GM04503 (cell line): ENCODE measurements around the gene EXOC6.

Experiments used
- DNase-seq: peaks from one replicate; pipeline ENCODE4 v3.0.0-alpha.2; 2012; ENCODE audit warnings: low read depth

Gene EXOC6

GRCh38 chr10:93028883-93029282 lies 180.6 kb downstream of the EXOC6 start:
- no peak for DNase-seq

- peak; percentile 65 for DNase-seq
These were observed 182.1 kb downstream of the EXOC6 start for GRCh38 chr10:93030409-93030808.

- DNase-seq = no peak
These were observed 183.9 kb downstream of the EXOC6 start for GRCh38 chr10:93032105-93032808.

- DNase-seq = no peak
These were observed 184.5 kb downstream of the EXOC6 start for GRCh38 chr10:93032809-93033137.

DNA sequence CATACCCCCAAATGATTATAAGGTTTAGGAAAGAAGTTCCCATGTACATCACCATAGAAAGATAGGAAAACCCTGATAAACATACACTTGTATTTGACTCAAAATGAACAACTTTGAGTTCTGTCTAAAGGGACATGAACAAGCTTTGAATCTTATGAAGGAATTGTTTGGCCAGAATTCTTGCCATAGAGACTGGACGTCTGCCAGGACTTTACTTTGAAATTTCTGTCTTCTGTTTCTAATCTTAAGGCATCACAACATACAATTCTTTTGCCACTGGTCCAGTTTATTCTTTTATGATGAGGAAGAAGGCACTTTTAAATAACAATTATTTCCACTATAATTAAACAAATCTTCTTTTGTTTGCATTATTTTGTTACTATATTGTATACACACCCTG lies 186.1 kb downstream of the EXOC6 start:
- no peak for DNase-seq

- DNase-seq = no peak
These were observed 190.8 kb downstream of the EXOC6 start for GRCh38 chr10:93039110-93039509.

DNA sequence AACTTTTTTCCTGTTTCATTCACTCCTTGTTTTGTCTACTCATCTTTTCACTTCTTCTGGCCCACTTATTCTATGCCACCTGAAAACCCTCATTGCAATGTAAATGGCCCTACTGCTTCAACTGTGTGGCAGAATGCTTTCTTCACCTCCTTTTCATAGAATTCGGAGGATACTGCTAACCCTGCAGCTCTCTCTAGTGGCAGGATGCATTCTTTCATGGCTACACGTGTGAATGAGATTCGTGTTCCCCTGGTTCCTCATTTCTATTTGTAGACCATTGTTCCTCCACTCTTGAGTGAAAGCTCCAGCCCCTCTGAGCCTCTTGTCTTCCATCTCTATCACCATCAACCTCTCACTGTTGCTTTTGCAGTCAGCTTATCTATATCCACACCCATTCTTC lies 191.4 kb downstream of the EXOC6 start:
- no peak for DNase-seq

DNA sequence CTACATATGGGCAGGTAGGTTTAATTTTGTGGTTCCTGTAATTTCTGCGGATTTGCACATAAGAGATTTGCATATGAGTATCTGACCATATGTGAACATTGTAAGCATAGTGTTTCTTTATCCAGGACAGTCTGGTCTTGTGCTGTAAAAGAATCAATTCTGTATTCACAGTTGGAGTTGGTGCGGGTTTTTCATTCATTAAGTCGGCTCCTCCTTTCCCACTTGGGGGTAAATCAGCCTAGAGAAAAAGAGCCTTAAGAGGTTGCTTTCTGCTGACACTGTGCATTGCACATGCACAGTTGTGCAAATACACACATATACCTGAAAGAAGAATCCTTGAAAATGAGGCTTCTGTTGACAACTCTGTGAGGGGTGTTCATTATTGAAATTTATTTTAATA lies 206.2 kb downstream of the EXOC6 start:
- no peak for DNase-seq

GRCh38 chr10:93058139-93058538 lies 209.8 kb downstream of the EXOC6 start:
- no peak for DNase-seq

DNA sequence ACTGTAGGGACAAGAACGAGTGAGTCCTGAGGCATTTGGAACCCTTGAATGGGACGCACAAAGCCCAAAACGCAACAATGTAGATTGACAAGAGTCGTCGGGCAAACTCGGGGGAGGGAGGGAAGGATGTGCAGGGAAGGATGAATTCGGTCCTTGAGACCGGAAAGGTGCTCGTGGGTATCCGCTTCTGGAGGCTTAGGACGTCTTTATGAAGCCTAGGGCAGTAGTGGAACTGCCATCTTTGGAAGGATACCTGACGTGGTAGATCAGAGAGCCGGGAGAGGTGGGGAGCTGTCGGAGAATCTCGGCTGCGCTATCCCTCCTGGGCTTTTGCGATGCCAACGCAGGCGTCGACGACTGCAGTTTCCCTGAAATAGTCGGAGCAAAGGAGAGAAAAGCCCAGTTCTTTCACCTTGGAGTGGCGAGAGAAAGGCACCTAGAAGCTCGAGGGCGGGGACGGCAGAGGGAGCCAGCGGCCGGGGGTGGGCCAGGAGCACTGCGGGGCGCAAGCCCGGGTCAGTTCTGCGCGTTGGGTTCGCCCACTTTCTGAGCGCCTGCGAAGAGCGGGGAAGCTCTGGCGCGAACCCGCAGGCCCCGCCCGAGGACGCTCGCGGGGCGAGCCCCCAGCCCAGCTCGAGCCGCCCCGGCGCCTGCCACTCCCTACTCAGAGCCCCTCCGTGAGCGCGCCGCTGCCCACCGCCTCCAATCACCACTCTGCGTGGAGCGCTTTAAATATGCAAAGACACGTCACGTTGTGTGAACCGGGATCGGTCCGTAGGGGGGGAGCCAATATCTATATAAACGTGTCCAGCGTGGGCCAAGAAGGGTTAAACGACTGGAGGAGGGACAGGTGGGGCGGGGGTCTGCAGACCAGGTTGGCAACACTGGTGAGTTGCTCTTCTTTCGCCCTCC lies 211.9 kb downstream of the EXOC6 start, which contains the start of gene CYP26C1:
Gene CYP26C1 (plus strand): TSS at position 824 of the 912 bp plus-strand sequence. CDS start 466 bp downstream, outside the sequence.
- no peak for DNase-seq

DNA sequence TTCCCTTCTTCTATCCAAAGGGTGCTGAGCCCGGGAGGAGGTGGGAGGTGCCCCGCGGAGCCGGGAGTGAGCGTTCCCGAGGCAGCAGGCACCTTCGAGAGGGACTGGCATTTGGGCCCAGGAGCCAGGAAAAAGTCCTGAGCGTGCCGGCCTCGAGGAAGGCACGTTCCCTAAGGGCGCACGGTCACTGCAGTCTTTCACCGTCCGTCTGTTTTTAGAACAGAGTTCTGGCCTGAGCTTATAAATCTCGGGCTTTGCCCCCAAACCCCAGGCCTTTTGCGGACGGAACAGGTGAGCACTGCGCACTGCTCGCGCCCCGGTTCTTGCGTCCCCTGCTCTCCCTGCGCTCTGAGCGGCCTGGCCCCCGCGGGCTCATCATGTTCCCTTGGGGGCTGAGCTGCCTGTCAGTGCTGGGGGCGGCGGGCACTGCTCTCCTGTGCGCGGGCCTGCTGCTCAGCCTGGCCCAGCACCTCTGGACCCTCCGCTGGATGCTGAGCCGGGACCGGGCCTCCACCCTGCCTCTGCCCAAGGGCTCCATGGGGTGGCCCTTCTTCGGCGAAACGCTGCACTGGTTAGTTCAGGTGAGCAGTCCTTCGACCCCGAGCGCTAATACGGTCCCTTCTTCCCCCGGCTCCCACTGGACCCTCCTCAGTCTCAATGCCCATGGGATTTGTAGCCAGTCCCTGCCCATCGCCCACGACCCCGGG lies 212.7 kb downstream of the EXOC6 start:
- DNase-seq = no peak

GRCh38 chr10:93061594-93062513 lies 213.5 kb downstream of the EXOC6 start:
- no peak for DNase-seq

DNA sequence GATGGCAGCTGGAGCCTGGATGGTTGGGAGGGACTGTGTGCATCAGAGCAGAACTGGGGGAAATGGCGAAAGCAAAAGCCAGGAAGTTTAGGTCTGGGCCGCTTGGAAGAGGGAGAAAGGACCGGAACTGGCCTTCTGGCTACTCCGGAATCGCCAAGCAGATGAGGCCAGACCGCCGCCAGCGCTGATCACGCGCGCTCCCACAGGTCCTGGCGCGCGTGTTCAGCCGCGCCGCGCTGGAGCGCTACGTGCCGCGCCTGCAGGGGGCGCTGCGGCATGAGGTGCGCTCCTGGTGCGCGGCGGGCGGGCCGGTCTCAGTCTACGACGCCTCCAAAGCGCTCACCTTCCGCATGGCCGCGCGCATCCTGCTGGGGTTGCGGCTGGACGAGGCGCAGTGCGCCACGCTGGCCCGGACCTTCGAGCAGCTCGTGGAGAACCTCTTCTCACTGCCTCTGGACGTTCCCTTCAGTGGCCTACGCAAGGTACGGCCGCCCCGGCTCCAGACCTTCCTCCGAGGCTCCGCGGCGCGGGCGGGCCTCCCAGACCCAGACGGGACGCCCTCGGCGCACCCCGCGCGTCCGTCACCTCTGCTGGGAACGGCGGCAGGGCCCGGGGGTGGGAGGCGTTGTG lies 214.3 kb downstream of the EXOC6 start:
- no peak for DNase-seq

GRCh38 chr10:93063144-93063976 lies 215.0 kb downstream of the EXOC6 start:
- no peak for DNase-seq

- DNase-seq = no peak
These were observed 215.8 kb downstream of the EXOC6 start for GRCh38 chr10:93063977-93064660.

GRCh38 chr10:93064874-93065660 lies 216.7 kb downstream of the EXOC6 start:
- DNase-seq = no peak

- DNase-seq = no peak
These were observed 217.6 kb downstream of the EXOC6 start for GRCh38 chr10:93065675-93066543.

GRCh38 chr10:93066544-93066913 lies 218.2 kb downstream of the EXOC6 start:
- no peak for DNase-seq
